HuH-7 (cell line): ENCODE results near the gene GARIN1A.
"Not testable (repeated sequence)": the region's sequence is repeated elsewhere in the genome, so short reads cannot be mapped to it uniquely, and the experiment has no call there.

Experiments
- DNase-seq: peaks from one replicate; pipeline ENCODE4 v3.0.0; 2011; ENCODE audit warnings: low spot score

The GARIN1A gene

GRCh38 chr7:128683270-128683669, 11.2 kb downstream of the GARIN1A start:
- DNase-seq: not testable (repeated sequence)

GRCh38 chr7:128683738-128684137, 11.6 kb downstream of the GARIN1A start:
- not testable (repeated sequence) for DNase-seq

GRCh38 chr7:128687131-128687530, 15.0 kb downstream of the GARIN1A start:
- no peak for DNase-seq

GRCh38 chr7:128688492-128688891, 16.4 kb downstream of the GARIN1A start:
- DNase-seq: no peak

- DNase-seq: not testable (repeated sequence)
Observed at GRCh38 chr7:128689161-128689935, 17.3 kb downstream of the GARIN1A start.

GRCh38 chr7:128691227-128691626, 19.1 kb downstream of the GARIN1A start:
- no peak for DNase-seq

- DNase-seq: no peak
Observed at GRCh38 chr7:128692623-128693270, 20.7 kb downstream of the GARIN1A start.

- DNase-seq: no peak
Observed at GRCh38 chr7:128693373-128694015, 21.4 kb downstream of the GARIN1A start.

- no peak for DNase-seq
Observed at GRCh38 chr7:128694738-128695137, 22.6 kb downstream of the GARIN1A start.

- peak; percentile 64 for DNase-seq
Observed at GRCh38 chr7:128697302-128697905, 25.3 kb downstream of the GARIN1A start.

GRCh38 chr7:128699196-128699712, 27.2 kb downstream of the GARIN1A start:
- no peak for DNase-seq

- no peak for DNase-seq
Observed at GRCh38 chr7:128699895-128700294, 27.8 kb downstream of the GARIN1A start.

GRCh38 chr7:128701062-128701785, 29.1 kb downstream of the GARIN1A start:
- no peak for DNase-seq

- DNase-seq: no peak
Observed at GRCh38 chr7:128703609-128704241, 31.6 kb downstream of the GARIN1A start.

- DNase-seq: no peak
Observed at GRCh38 chr7:128705891-128706333, 33.8 kb downstream of the GARIN1A start.

GRCh38 chr7:128707752-128708151, 35.7 kb downstream of the GARIN1A start:
- DNase-seq: no peak

- no peak for DNase-seq
Observed at GRCh38 chr7:128708235-128708634, 36.1 kb downstream of the GARIN1A start.

- no peak for DNase-seq
Observed at GRCh38 chr7:128708824-128709223, 36.7 kb downstream of the GARIN1A start.

- no peak for DNase-seq
Observed at GRCh38 chr7:128710481-128710880, 38.4 kb downstream of the GARIN1A start.

- DNase-seq: no peak
Observed at GRCh38 chr7:128713794-128714193, 41.7 kb downstream of the GARIN1A start.
